ENCODE measurements around the gene MRPS9.

- no peak for TF ChIP-seq CTCF (conservative IDR thresholded peaks at IDR 0.05; ENCODE audit: low read depth in 2 of 2)
- no peak for TF ChIP-seq POLR2AphosphoS5 (IDR thresholded peaks at IDR 0.05; ENCODE audit: low read depth)
- no peak for TF ChIP-seq EZH2 (IDR thresholded peaks at IDR 0.05; ENCODE audit: low read depth, unreplicated experiment)
- no peak for TF ChIP-seq NANOG (IDR thresholded peaks at IDR 0.05; ENCODE audit: borderline replicate concordance)
- no peak for TF ChIP-seq CREB1 (CRISPR knock-in tag; IDR thresholded peaks at IDR 0.05; ENCODE audit: low read depth)
- no peak for TF ChIP-seq REST (IDR thresholded peaks at IDR 0.05; ENCODE audit: unreplicated experiment)
- no peak for TF ChIP-seq EZH2phosphoT487 (IDR thresholded peaks at IDR 0.05; ENCODE audit: unreplicated experiment)
- TF ChIP-seq ETS1 (IDR thresholded peaks at IDR 0.05), result no peak
- no peak for TF ChIP-seq JUNB (IDR thresholded peaks at IDR 0.05; ENCODE audit: unreplicated experiment)
- TF ChIP-seq ZNF114 (CRISPR knock-in tag; IDR thresholded peaks at IDR 0.05), result no peak
- TF ChIP-seq ZNF331 (CRISPR knock-in tag; IDR thresholded peaks at IDR 0.05; ENCODE audit: low read depth), result no peak
- TF ChIP-seq STAT1 (IDR thresholded peaks at IDR 0.05; ENCODE audit: unreplicated experiment), result no peak
- no peak for TF ChIP-seq ZNF462 (CRISPR knock-in tag; IDR thresholded peaks at IDR 0.05)
These were observed 30.5 kb upstream of the MRPS9 start for GRCh38 chr2:105007367-105007766.

All from GM23338 (cell line).